Mesendoderm (in vitro differentiated cells): ENCODE measurements around the gene ELP2.
"Not testable (repeated sequence)": the region's sequence is repeated elsewhere in the genome, so short reads cannot be mapped to it uniquely, and the experiment has no call there.

Source experiments
- DNase-seq: peaks from one replicate; pipeline ENCODE4 v3.0.0; 2013
- H2AK5ac ChIP-seq: 2 replicates; pipeline ENCODE4 v1.6.1; 2013; ENCODE audit warnings: low read length, inconsistent platforms
- H2BK120ac ChIP-seq: 2 replicates; pipeline ENCODE4 v1.6.1; 2013; ENCODE audit warnings: low read depth, mild to moderate bottlenecking, low read length, moderate library complexity, mixed read lengths
- H2BK15ac ChIP-seq: replicated peaks from 2 replicates; pipeline ENCODE4 v1.6.1; 2013; ENCODE audit warnings: low read depth, mild to moderate bottlenecking, moderate library complexity
- H2BK5ac ChIP-seq: 2 replicates; pipeline ENCODE4 v1.6.1; 2013; ENCODE audit warnings: low read length, inconsistent platforms
- H3K18ac ChIP-seq: 2 replicates; pipeline ENCODE4 v1.6.1; 2013; ENCODE audit warnings: mild to moderate bottlenecking, low read length, mixed read lengths
- H3K23ac ChIP-seq: one replicate; pipeline ENCODE4 v1.6.1; 2013; ENCODE audit warnings: low read length
- H3K27ac ChIP-seq: 2 replicates; pipeline ENCODE4 v1.5.1; 2013; ENCODE audit warnings: low read depth, mild to moderate bottlenecking, inconsistent platforms, low read length, moderate library complexity
- H3K27me3 ChIP-seq: 2 replicates; pipeline ENCODE4 v1.6.1; 2013; ENCODE audit warnings: low read length, control low read depth, mild to moderate bottlenecking, inconsistent platforms; ENCODE audit not compliant: insufficient read depth, poor library complexity
- H3K36me3 ChIP-seq: 2 replicates; pipeline ENCODE4 v1.6.1; 2013; ENCODE audit warnings: low read length, inconsistent platforms; ENCODE audit not compliant: control insufficient read depth, insufficient read depth
- H3K4ac ChIP-seq: one replicate; pipeline ENCODE4 v1.6.1; 2013; ENCODE audit warnings: low read depth, mild to moderate bottlenecking, low read length, moderate library complexity
- H3K4me1 ChIP-seq: 2 replicates; pipeline ENCODE4 v1.6.1; 2013; ENCODE audit warnings: low read depth, low read length, inconsistent platforms; ENCODE audit not compliant: control insufficient read depth
- H3K4me2 ChIP-seq: 2 replicates; pipeline ENCODE4 v1.6.1; 2013; ENCODE audit warnings: low read length
- H3K4me3 ChIP-seq: 2 replicates; pipeline ENCODE4 v1.5.1; 2013; ENCODE audit warnings: mild to moderate bottlenecking, low read length
- H3K56ac ChIP-seq: one replicate; pipeline ENCODE4 v1.6.1; 2013; ENCODE audit warnings: low read length
- H3K79me1 ChIP-seq: 2 replicates; pipeline ENCODE4 v1.6.1; 2013; ENCODE audit warnings: low read length, inconsistent platforms
- H3K79me2 ChIP-seq: 2 replicates; pipeline ENCODE4 v1.6.1; 2013; ENCODE audit warnings: mild to moderate bottlenecking, low read length; ENCODE audit not compliant: control insufficient read depth, insufficient read depth
- H3K9ac ChIP-seq: 2 replicates; pipeline ENCODE4 v1.6.1; 2013; ENCODE audit warnings: low read length, inconsistent platforms
- H4K5ac ChIP-seq: one replicate; pipeline ENCODE4 v1.6.1; 2013; ENCODE audit warnings: low read length
- H4K8ac ChIP-seq: one replicate; pipeline ENCODE4 v1.6.1; 2013; ENCODE audit warnings: low read depth, mild to moderate bottlenecking, control low read depth, low read length, moderate library complexity
- WGBS: extraction: QIAGEN DNeasy Blood & Tissue Kit; methylation state at CpG from one replicate; pipeline ENCODE4 v1.1.7; 2013; ENCODE audit warnings: low lambda C conversion rate, missing lambda C conversion rate; ENCODE audit not compliant: insufficient coverage; ENCODE audit errors: extremely low coverage; 5-methylcytosine and 5-hydroxymethylcytosine counted together

The ELP2 gene

GRCh38 chr18:36160959-36161371 lies 31.3 kb downstream of the ELP2 start:
- H3K4me1 ChIP-seq: no peaks in the 10 kb centered on the region
- H3K27ac ChIP-seq: no peak overlapping the region
- no peak overlapping the region for H4K5ac ChIP-seq
- H4K8ac ChIP-seq: no peak overlapping the region
- peaks cover 3% of the 10 kb centered on the region for H3K36me3 ChIP-seq
- no peak overlapping the region for H2BK5ac ChIP-seq
- H2BK15ac ChIP-seq: no peak overlapping the region
- no peak overlapping the region for H2BK120ac ChIP-seq
- H3K56ac ChIP-seq: no peak overlapping the region
- no peak overlapping the region for H3K9ac ChIP-seq
- no peak overlapping the region for H3K18ac ChIP-seq
- H2AK5ac ChIP-seq: no peak overlapping the region
- H3K79me1 ChIP-seq: no peaks in the 10 kb centered on the region
- no peak for DNase-seq
- WGBS: no CpG with 5 or more reads among the region's 4 CpGs
- no peak overlapping the region for H3K4me3 ChIP-seq
- no peak overlapping the region for H3K23ac ChIP-seq
- no peak overlapping the region for H3K4me2 ChIP-seq
- no peaks in the 10 kb centered on the region for H3K27me3 ChIP-seq
- no peaks in the 10 kb centered on the region for H3K79me2 ChIP-seq
- no peak overlapping the region for H3K4ac ChIP-seq

- Histone ChIP-seq H2BK15ac (no peak overlapping the region), H2BK5ac (no peak overlapping the region), H3K27ac (no peak overlapping the region), H3K79me2 (no peaks in the 10 kb centered on the region), H3K56ac (no peak overlapping the region), H2BK120ac (no peak overlapping the region), H3K23ac (no peak overlapping the region), H2AK5ac (no peak overlapping the region), H3K18ac (no peak overlapping the region), H3K36me3 (peaks cover 2% of the 10 kb centered on the region), H3K79me1 (no peaks in the 10 kb centered on the region), H3K9ac (no peak overlapping the region), H4K5ac (no peak overlapping the region), H4K8ac (no peak overlapping the region), H3K4ac (no peak overlapping the region), H3K4me3 (no peak overlapping the region), H3K4me1 (no peaks in the 10 kb centered on the region), H3K27me3 (no peaks in the 10 kb centered on the region), H3K4me2 (no peak overlapping the region)
- no peak for DNase-seq
- no CpG with 5 or more reads among the region's 1 CpG for WGBS
Observed at GRCh38 chr18:36162981-36163380, 33.3 kb downstream of the ELP2 start.

GRCh38 chr18:36167692-36168218 lies 38.1 kb downstream of the ELP2 start:
- Histone ChIP-seq H3K4ac (no peak overlapping the region), H3K23ac (no peak overlapping the region), H2AK5ac (no peak overlapping the region), H3K9ac (no peak overlapping the region), H3K18ac (no peak overlapping the region), H3K4me2 (no peak overlapping the region), H2BK15ac (no peak overlapping the region), H3K4me3 (no peak overlapping the region), H3K27ac (no peak overlapping the region), H3K79me2 (no peaks in the 10 kb centered on the region), H3K27me3 (no peaks in the 10 kb centered on the region), H4K8ac (no peak overlapping the region), H3K79me1 (no peaks in the 10 kb centered on the region), H3K56ac (no peak overlapping the region), H2BK5ac (no peak overlapping the region), H3K4me1 (no peaks in the 10 kb centered on the region), H4K5ac (no peak overlapping the region), H3K36me3 (peaks cover 4% of the 10 kb centered on the region), H2BK120ac (no peak overlapping the region)
- no peak for DNase-seq
- no CpG with 5 or more reads among the region's 3 CpGs for WGBS

- DNase-seq, H2BK5ac ChIP-seq, H2BK120ac ChIP-seq, H2BK15ac ChIP-seq, H3K23ac ChIP-seq, H3K4ac ChIP-seq, H3K18ac ChIP-seq, H3K4me2 ChIP-seq, H3K4me3 ChIP-seq, H3K79me2 ChIP-seq, H4K5ac ChIP-seq, H3K4me1 ChIP-seq, H4K8ac ChIP-seq, H2AK5ac ChIP-seq, H3K27me3 ChIP-seq, H3K9ac ChIP-seq, H3K36me3 ChIP-seq, H3K79me1 ChIP-seq, H3K56ac ChIP-seq, H3K27ac ChIP-seq: not testable (repeated sequence)
- no CpG with 5 or more reads among the region's 3 CpGs for WGBS
Observed at GRCh38 chr18:36168296-36168695, 38.6 kb downstream of the ELP2 start.

GRCh38 chr18:36169938-36170337 lies 40.2 kb downstream of the ELP2 start:
- Histone ChIP-seq H4K5ac (no peak overlapping the region), H3K4me2 (no peak overlapping the region), H3K27me3 (no peaks in the 10 kb centered on the region), H3K27ac (no peak overlapping the region), H2BK15ac (no peak overlapping the region), H2BK120ac (no peak overlapping the region), H3K36me3 (peaks cover 4% of the 10 kb centered on the region), H3K79me1 (no peaks in the 10 kb centered on the region), H3K79me2 (no peaks in the 10 kb centered on the region), H3K4me1 (no peaks in the 10 kb centered on the region), H3K4me3 (no peak overlapping the region), H3K56ac (no peak overlapping the region), H3K9ac (no peak overlapping the region), H2AK5ac (no peak overlapping the region), H2BK5ac (no peak overlapping the region), H3K4ac (no peak overlapping the region), H4K8ac (no peak overlapping the region), H3K23ac (no peak overlapping the region), H3K18ac (no peak overlapping the region)
- no peak for DNase-seq
- no CpG with 5 or more reads among the region's 5 CpGs for WGBS

GRCh38 chr18:36175481-36175880 lies 45.8 kb downstream of the ELP2 start:
- Histone ChIP-seq H2BK15ac (no peak overlapping the region), H3K56ac (no peak overlapping the region), H3K18ac (no peak overlapping the region), H3K27ac (no peak overlapping the region), H3K23ac (no peak overlapping the region), H3K79me1 (no peaks in the 10 kb centered on the region), H2BK5ac (no peak overlapping the region), H3K4me1 (no peaks in the 10 kb centered on the region), H2BK120ac (no peak overlapping the region), H3K9ac (no peak overlapping the region), H3K79me2 (no peaks in the 10 kb centered on the region), H2AK5ac (no peak overlapping the region), H3K4me3 (no peak overlapping the region), H4K8ac (no peak overlapping the region), H3K27me3 (no peaks in the 10 kb centered on the region), H3K4me2 (no peak overlapping the region), H4K5ac (no peak overlapping the region), H3K4ac (no peak overlapping the region), H3K36me3 (peaks cover 4% of the 10 kb centered on the region)
- no peak for DNase-seq
- no CpG with 5 or more reads among the region's 1 CpG for WGBS
